Right kidney (tissue), 1 donor: ENCODE results near the gene ZNF292.
"Not testable (repeated sequence)": the region's sequence is repeated elsewhere in the genome, so short reads cannot be mapped to it uniquely, and the experiment has no call there.

ENCODE experiments used
- DNase-seq: peaks from one replicate; pipeline ENCODE4 v3.0.0-alpha.2; 2016

Gene ZNF292

GRCh38 chr6:87276624-87277023 lies 121.3 kb downstream of the ZNF292 start:
- no peak for DNase-seq

GRCh38 chr6:87277123-87277522 lies 121.8 kb downstream of the ZNF292 start:
- DNase-seq = no peak

DNA sequence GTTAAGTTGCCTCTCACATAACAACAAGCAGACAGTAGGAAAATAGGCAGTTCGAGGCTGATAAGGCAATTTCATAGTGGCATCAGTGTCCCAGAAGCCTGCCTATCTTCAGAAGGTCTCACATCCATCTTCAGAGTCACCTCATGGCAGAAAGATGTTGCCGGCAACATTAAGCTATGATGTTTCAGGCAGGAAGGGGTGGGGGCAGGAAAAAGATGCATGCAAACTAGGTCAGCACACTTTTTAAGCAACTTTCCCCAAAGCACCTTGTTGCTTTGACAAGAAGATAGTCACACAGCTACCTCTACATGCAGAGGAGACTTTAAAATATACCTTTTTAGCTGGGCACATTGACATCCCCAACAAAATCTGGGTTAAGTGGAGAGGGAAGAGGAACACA lies 123.8 kb downstream of the ZNF292 start:
- no peak for DNase-seq

DNA sequence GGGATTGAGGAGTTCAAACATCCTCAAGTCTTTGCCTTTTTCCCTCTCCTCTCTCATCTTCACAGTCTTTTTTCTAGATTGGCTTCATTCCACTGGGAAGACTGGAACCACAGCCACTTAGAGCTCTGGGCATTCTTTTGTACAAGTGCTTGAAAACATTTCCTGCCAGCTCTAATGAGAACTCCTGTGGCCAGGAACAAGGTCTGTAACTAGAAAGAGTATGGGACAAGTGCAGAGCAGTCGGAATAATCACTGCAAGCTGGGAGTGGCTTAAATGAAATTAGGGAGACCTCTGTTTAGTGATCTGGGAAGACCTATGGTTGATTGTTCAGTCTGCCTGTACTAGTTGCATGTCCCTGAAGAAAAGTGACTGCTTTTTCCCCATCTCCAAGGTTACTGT lies 126.1 kb downstream of the ZNF292 start:
- DNase-seq = no peak

GRCh38 chr6:87282743-87283142 lies 127.4 kb downstream of the ZNF292 start:
- no peak for DNase-seq

GRCh38 chr6:87283461-87283860 lies 128.1 kb downstream of the ZNF292 start:
- no peak for DNase-seq

DNA sequence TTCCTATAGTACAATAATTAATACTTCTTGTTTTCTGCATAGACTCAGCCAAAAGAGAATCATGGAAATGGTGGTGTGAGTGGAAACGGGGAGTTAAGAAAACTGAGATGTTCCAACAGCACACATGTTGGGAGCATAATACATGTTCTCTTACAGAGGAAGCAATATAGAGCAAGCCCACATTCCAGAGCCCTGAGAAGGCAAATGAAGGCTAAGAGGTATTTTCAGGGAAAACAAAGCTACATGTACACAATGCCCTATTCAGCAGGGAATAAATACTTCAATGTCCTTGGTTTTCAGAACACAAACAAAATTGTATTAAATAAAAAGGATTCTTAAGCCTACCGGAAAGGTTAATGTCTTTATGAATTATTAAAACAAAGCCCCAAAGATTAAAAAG lies 131.9 kb downstream of the ZNF292 start:
- DNase-seq = no peak

- DNase-seq = no peak
Measured at GRCh38 chr6:87289571-87289970, 134.2 kb downstream of the ZNF292 start.

GRCh38 chr6:87291883-87292282 lies 136.5 kb downstream of the ZNF292 start:
- DNase-seq = no peak

DNA sequence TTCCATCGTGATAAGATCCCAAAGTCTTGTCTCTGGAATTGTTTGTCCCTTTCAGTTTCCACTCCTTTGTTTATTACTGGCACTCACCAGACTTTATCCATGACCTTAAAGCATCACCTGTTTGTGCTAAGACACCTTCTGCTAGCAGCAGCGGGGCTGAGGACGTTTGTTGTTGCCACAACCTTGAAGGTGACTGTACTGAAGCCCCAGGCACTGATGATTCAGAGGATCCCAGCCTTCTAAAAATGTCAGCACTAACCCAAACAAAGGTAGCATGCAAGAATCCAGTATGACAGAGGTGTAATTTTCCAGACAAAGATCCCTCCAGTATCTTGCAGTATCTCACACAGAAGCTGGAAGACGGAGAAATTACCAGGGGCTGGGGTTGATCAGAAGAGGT lies 138.2 kb downstream of the ZNF292 start:
- DNase-seq = no peak

DNA sequence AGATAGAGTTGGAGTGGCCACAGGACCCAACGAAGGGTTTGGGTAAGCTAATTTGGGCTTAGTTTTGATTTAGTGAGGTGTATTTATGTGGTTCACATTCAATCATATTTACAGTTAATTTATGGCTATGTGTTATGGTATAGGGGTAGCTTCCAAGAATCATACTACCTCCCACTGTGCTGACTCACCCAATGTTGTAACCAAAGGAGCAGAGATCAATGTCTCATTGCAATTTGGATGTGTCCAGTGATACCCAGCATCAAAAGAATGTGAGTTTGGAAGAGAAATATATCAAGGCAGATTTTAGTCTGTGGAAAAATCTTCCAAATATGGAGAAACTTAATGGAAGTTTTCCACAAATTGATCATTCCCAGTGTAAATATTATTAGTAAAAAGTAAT lies 141.8 kb downstream of the ZNF292 start:
- DNase-seq = no peak

DNA sequence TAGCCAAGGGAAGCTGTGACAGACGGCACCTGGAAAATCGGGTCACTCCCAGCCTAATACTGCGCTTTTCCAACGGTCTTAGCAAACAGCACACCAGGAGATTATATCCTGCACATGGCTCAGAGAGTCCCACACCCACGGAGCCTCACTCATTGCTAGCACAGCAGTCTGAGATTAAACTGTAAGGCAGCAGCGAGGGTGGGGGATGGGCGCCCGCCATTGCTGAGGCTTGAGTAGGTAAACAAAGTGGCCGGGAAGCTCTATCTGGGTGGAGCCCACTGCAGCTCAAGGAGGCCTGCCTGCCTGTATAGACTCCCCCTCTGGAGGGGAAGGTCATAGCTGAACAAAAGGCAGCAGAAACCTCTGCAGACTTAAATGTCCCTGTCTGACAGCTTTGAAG lies 145.9 kb downstream of the ZNF292 start:
- DNase-seq = not testable (repeated sequence)

- no peak for DNase-seq
Measured at GRCh38 chr6:87308970-87309369, 153.6 kb downstream of the ZNF292 start.

- DNase-seq = no peak
Measured at GRCh38 chr6:87312860-87313259, 157.5 kb downstream of the ZNF292 start.
